Inflammatory macrophage (primary cell): ENCODE results near the gene MRFAP1.
"Not testable (repeated sequence)": the region's sequence is repeated elsewhere in the genome, so short reads cannot be mapped to it uniquely, and the experiment has no call there.

Experiments
- DNase-seq, 2 donors: peaks; one replicate each; pipeline ENCODE4 v3.0.0-alpha.2; 2020 to 2022

Gene MRFAP1

DNA sequence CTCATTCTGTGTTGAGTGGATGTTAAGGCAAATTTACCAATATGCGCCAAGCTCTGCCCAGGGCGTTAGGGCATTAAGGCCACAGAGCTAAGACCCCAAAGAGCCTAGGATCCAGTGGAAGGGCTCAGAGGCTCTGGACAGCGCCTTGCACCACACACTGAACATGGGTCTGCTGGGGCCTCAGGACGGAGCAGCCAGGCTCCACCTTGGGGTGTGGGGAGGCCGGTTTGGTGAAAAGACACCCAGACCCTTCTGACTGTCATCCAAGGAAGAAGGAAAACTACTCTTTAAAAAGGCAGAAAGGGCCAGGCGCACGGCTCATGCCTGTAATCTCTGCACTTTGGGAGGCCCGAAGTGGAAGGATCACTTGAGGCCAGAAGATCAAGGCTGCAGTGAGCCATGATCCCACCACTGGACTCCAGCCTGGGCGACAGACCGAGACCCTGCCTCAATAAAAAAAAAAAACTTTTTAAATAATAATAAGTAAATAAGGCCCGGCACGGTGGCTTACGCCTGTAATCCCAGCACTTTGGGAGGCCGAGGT, 1.3 kb upstream of the MRFAP1 start:
- DNase-seq: no peak

DNA sequence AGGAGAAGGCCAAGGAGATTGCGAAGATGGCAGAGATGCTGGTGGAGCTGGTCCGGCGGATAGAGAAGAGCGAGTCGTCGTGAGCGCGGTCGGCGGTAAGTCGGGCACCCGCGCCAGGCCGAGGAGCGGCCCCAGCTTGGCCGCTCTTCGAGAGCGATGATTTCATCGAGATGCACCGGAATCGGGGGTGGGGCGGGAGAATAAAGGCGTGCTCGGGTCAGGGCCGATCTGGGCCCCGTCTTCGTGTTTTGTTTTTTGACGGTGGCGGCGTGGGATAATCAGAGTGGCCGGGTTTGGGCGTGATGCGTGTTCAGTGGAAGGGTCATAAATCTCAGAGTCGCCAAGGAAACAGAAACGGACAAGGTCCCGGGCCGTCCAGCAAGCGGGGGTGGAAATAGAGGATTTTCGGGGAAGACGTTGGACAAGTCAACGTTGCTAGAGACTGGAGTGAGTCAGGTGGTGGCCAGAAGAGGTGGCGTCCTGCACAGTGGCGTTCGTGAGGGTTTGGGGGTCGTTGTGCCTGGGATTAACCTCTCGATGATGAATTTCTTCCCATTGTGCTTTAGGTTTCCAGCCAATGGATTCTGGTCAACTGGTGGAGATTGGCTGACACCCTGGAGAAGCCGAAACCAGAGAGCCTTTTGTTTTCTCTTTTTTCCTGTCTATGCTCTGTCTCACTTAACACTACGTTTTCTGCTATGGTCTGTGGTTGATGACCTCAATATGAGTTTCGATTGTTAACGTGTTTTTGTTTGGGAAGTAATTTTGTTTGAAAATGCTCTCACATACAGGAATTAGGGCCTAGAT, 882 bp downstream of the MRFAP1 start:
- peak; percentile 15 to 34 for DNase-seq

DNA sequence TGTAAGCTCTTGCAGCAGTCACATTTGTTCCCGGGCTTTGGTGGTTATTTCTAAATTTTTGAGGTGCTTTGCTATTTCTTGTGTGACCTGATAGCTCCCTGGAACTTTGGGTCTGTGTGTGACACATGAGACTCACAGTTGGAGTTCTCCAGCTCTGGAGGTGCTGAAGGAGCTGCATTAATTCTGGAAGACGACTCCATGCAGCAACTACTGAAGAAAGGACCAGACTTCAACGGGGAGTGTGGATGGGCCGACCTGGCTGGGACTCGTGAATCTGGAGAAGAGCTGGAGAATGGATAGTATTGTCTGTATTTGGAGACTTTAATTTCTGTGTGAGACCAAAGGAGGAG, 1.5 kb downstream of the MRFAP1 start:
- no peak for DNase-seq

DNA sequence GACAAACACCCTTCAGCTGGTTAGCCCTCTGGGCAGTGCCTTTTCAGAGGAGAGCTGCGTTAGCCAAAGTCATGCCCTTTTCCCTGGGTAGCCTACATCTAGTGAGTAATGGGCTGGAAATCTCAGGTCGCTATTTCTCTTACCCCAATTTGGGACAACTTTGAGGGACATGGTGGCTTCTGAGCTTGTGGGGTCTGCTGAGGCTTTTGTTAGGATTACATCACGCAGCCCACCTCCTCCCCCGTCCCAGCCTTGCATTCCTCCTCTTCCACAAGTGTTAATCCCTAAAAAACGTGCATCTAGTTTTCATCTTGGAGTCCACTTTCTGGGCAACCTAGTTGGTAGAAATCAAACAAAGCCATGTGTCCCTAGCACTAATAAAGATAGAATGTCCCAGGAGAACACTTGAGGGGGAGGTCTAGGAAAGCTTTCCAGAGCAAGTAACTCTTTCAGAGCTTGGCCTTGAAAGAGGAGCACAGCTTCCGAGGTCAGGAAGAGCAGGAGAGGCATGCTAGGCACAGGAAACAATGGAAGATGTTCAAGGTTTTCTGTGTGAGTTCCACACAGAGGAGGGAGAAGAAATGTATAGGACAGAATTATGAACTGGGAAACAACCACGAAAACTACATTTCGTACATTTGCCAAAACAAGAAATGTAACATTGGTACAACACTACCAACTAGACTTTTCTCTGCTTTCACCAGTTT, 2.8 kb downstream of the MRFAP1 start:
- no peak for DNase-seq

DNA sequence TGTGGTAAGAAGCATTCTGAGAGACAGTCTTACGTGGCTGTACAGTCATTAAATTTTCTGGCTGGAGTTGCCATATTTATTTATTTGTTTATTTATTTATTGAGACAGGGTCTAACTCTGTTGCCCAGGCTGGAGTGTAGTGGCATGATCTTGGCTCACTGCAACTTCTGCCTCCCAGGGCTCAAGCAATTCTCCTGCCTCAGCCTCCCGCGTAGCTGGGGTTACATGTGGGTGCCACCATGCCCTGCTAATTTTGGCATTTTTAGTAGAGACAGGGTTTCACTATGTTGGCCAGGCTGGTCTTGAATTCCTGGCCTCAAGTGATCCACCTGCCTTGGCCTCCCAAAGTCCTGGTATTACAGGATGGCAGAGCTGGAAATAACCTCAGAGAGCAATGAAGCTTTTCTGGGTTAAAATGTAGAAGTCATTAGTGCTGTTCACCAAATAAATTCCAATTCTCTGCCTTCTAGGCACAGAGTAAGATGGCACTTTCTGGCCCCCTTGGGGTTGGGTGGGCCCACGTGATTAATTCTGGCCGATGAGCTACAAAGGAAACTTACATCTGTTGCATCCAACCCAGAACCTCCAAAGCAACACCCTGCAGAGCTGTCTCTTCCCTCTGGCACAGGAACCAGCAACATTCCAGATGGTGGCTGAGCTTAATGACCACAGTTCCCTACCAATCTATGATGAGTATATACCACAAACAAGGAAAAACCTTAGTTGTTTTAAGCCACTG, 4.5 kb downstream of the MRFAP1 start:
- no peak for DNase-seq

DNA sequence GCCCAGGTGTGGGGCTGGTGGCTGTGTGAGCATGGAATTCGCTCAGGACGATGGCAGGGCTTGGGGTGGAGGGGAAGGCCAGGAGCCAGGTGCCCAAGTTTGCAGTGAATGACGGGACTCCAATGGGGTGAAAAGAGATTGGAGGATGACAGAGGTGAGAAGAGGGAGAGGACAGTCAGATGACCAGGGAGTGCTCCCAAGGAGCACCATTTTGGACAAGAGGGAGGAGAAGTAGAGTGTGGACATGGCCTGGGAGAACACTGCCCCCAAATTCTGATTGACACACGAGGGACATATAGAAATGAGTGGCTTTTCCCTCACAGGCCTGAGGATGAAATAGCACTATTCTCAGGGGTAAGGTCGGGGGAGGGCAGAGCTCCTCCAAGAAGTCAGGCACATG, 6.7 kb downstream of the MRFAP1 start:
- DNase-seq: no peak

DNA sequence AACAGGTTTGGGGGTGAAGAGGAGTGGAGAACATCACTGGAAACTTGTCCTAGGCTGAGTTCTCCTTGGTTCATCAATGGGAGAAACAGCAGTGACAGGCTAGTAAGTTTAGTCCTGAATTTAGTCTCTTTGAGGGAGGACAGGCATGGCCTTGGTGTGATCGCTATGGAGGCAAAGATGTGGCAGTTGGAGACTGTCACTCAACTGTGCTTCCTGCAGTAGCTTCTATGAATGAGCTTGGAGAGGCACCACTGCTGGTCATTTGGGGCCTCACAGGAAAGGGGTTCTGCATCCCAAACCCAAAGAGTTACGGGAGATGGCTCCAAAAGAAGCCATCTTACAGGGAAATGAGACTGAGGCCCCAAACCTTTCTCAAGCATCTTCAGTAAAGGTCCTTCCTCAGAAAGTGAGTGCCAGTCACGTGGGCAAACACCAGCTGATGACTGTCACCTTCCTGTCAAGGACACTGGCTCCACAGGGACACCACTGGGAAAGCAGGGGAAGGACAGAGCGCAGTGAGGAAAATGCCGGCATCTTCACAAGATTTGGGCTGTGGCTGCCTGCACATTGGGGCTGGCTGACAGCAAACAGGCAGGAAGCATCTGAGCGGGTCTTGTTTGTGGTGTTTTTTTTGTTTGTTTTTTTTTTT, 7.2 kb downstream of the MRFAP1 start:
- no peak for DNase-seq

DNA sequence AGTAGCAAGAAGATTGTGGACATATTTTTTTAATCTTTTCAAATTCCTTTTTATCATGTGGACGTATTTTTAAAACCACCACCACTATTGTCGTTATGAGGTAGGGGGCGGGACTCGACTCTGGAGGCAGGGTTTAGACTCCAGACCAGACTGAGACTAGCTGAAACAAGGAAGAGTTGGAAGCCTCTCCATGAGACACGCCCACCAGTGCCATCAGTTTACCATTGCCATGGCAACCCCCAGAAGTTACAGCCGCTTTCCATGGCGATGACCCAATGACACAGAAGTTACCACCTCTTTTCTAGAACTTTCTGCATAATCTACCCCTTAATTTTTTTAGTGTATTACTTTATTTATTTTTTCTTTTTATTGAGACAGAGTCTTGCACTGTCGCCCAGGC, 8.7 kb downstream of the MRFAP1 start:
- DNase-seq: no peak

- not testable (repeated sequence) for DNase-seq
Measured at GRCh38 chr4:6654211-6654610, 13.7 kb downstream of the MRFAP1 start.

GRCh38 chr4:6655291-6655690, 14.8 kb downstream of the MRFAP1 start:
- not testable (repeated sequence) for DNase-seq

DNA sequence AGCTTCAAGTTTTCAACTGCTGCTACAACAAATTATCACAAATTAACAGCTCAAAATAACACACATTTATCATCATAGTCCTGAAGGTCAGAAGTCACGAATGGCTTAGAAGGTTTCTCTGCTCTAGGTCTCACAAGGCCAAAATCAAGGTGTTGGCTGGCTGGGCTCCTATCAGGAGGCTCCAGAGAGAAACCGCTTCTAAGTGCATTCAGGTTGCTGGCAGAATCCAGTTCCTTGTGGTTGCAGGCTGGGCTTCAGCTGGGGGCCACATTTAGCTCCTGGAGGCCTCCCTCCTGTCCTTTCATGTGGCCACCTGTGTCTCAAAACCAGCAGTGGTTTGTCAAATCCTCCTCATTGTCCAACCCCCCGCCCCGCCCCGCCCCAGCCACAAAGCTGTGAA, 15.4 kb downstream of the MRFAP1 start:
- no peak for DNase-seq

- DNase-seq: no peak
Measured at GRCh38 chr4:6657242-6658208, 17.0 kb downstream of the MRFAP1 start.

GRCh38 chr4:6658209-6658595, 17.7 kb downstream of the MRFAP1 start:
- DNase-seq: no peak

DNA sequence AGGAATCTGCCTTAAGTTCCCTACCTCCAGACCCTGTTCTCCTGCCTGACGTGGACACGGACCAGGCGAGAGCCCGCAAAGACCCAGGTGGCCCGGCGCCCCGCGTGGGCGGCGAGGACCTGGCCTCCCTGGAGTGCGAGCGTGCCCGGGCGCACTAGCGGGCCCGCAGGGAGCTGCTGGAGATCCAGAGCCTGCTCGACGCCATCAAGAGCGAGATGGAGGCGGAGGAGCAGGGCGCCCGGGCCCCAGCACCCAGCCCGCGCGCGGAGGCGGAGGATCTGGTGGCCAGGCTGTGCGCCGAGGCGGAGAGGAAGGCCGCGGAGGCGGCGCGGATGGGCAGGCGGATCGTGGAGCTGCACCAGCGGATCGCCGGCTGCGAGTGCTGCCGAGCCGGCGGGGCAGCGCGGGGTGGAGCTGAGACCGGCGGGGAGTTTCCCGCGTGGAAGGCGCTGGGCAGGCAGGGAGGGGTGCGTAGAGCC, 18.2 kb downstream of the MRFAP1 start:
- peak; percentile 26 to 30 for DNase-seq

GRCh38 chr4:6659897-6660296, 19.4 kb downstream of the MRFAP1 start:
- DNase-seq: no peak

DNA sequence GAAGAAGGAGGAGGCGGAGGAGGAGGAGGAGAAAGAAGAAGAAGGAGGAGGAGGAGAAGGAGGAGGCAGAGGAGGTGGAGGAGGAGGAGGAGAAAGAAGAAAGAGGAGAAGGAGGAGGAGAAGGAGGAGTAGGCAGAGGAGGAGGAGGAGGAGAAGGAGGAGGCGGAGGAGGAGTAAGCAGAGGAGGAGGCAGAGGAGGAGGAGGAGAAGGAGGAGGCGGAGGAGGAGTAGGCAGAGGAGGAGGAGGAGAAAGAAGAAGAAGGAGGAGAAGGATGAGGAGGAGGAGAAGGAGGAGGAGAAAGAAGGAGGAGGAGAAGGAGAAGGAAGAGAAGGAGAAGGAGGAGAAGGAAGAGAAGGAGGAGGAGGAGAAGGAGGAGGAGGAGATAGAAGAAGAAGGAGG, 19.9 kb downstream of the MRFAP1 start:
- DNase-seq: no peak

GRCh38 chr4:6662591-6662990, 22.1 kb downstream of the MRFAP1 start:
- no peak for DNase-seq

- DNase-seq: no peak
Measured at GRCh38 chr4:6663596-6664393, 23.3 kb downstream of the MRFAP1 start.

GRCh38 chr4:6665320-6665654, 24.8 kb downstream of the MRFAP1 start:
- no peak for DNase-seq

GRCh38 chr4:6668391-6668790, 27.9 kb downstream of the MRFAP1 start:
- DNase-seq: no peak

DNA sequence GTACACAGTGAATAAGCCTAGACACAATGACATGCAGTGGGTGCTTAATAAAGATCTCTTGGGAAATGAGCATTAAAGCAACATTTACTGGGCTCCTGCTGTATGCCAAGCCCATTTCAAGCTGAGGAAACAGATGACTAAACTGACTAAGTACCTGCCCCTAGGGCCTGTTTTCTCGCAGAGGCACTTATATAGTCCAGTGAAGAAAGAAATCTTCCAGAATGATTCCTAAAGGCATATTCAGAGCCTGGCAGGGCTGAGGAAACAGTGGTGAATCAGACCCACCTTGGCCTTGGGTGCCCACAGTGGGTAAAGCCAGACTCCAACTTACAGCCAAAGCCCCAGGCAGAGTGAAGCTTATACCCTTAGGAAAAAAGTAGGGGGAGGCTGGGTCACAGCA, 31.2 kb downstream of the MRFAP1 start:
- no peak for DNase-seq
